ENCODE data around the gene ZNF692. TPM values are rescaled to one million over a fixed set of nuclear protein-coding genes. Genes with fewer than 3 reads are reported as not detected.

Gene ZNF692
- polyA plus RNA-seq, 1 experiment, result 19.5 TPM

DNA sequence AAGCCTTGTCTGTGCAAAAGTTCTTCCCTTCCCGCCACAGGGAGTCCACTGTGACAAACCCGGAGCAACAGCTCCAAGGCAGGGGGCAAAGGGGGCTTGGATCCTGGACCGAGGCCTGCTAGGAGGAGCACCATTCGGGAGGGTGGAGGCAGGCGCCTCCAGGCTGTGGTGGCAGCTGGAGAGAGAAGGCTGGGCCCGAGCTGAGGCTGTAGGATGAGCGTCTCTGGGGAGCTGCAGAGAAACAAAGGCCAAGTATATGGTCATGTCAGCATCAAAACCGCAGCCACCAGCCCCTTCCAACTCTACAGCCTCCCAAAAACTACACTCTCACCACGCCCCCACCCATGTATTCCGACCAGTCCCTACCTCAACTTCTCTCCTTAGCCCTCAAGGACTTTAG is 33.7 kb downstream of the ZNF692 start:
- no peaks in the 10 kb centered on the region for H3K27me3 ChIP-seq (ENCODE audit: control insufficient read depth, insufficient read depth, low read length)
- ChIA-PET POLR2A (no interaction called here), CTCF (interaction anchor here (1.0 to 1.2 kb wide), 3 partner anchors 17 to 54 kb away, joined by 3 to 4 read pairs (median 4); no protein-coding TSS in a partner anchor)
- H3K36me3 ChIP-seq (ENCODE audit: control insufficient read depth, insufficient read depth, low read length), result peaks cover 1% of the 10 kb centered on the region; the same call in 1 of the 2 replicates
- DNase-seq (ENCODE audit: low read depth), result no peak
- H3K4me3 ChIP-seq (ENCODE audit: low read depth, low read length), result peak overlapping the region; percentile 69
- TF ChIP-seq, protein P1, sequence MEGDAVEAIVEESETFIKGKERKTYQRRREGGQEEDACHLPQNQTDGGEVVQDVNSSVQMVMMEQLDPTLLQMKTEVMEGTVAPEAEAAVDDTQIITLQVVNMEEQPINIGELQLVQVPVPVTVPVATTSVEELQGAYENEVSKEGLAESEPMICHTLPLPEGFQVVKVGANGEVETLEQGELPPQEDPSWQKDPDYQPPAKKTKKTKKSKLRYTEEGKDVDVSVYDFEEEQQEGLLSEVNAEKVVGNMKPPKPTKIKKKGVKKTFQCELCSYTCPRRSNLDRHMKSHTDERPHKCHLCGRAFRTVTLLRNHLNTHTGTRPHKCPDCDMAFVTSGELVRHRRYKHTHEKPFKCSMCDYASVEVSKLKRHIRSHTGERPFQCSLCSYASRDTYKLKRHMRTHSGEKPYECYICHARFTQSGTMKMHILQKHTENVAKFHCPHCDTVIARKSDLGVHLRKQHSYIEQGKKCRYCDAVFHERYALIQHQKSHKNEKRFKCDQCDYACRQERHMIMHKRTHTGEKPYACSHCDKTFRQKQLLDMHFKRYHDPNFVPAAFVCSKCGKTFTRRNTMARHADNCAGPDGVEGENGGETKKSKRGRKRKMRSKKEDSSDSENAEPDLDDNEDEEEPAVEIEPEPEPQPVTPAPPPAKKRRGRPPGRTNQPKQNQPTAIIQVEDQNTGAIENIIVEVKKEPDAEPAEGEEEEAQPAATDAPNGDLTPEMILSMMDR (IDR thresholded peaks at IDR 0.05; ENCODE audit: insufficient read depth, low read depth, low read length), result no peak

DNA sequence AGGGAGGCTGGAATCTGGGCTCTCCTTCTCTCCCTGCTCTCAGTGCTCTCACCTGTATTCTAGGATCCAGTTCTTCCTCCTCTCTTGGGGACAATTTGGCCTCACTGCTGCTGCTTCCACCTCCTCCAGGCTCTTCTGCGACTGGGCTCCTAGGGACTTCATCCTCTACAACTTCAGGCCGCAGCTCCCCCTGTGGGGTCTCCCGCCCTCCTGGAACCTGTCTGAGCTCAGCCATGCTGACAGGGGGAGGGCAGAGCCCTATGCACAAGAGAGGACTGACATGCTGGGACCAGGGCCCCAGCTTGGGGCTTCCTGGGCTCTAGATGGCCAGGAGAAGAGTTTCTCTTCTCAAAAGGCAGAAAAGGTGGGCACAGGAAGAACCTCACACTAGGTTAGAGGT is 34.2 kb downstream of the ZNF692 start:
- ChIA-PET POLR2A (no interaction called here), CTCF (interaction anchor here (1.0 to 1.2 kb wide), 3 partner anchors 17 to 54 kb away, joined by 3 to 4 read pairs (median 4); no protein-coding TSS in a partner anchor)
- TF ChIP-seq, protein P1 (IDR thresholded peaks at IDR 0.05; ENCODE audit: insufficient read depth, low read depth, low read length), result no peak
- no peaks in the 10 kb centered on the region for H3K27me3 ChIP-seq (ENCODE audit: control insufficient read depth, insufficient read depth, low read length)
- H3K36me3 ChIP-seq (ENCODE audit: control insufficient read depth, insufficient read depth, low read length), result peaks cover 3% of the 10 kb centered on the region; the same call in 1 of the 2 replicates
- H3K4me3 ChIP-seq (ENCODE audit: low read depth, low read length), result peak overlapping the region; percentile 69
- no peak for DNase-seq (ENCODE audit: low read depth)

DNA sequence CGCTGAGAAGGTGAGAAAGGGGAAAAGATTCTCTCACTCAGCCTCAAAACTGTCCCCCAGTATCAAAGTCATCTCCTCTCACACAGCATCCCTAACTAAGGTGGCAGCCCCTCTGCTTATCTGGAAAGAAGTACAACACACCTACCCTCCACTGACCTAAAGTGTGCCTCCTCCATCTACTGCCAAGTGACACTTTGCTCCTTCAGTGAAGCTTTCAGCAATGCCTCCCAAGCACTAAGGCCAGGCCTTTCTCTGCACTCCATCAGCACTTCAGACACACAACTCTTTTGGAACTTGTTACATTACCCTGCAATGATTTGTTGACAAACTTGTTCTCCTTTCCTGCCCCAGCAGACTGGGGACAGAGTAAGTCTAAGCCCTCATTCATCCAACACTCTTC is 34.6 kb downstream of the ZNF692 start:
- POLR2A ChIA-PET, result no interaction called here
- Histone ChIP-seq H3K27me3 (ENCODE audit: control insufficient read depth, insufficient read depth, low read length) (no peaks in the 10 kb centered on the region), H3K36me3 (ENCODE audit: control insufficient read depth, insufficient read depth, low read length) (peaks cover 3% of the 10 kb centered on the region; the same call in 1 of the 2 replicates), H3K4me3 (ENCODE audit: low read depth, low read length) (no peak overlapping the region)
- CTCF ChIA-PET, result interaction anchor here (1.0 kb wide), 1 partner anchor 18 kb away, joined by 4 read pairs; no protein-coding TSS in a partner anchor
- DNase-seq (ENCODE audit: low read depth), result no peak
- TF ChIP-seq, protein P1 (IDR thresholded peaks at IDR 0.05; ENCODE audit: insufficient read depth, low read depth, low read length), result no peak

DNA sequence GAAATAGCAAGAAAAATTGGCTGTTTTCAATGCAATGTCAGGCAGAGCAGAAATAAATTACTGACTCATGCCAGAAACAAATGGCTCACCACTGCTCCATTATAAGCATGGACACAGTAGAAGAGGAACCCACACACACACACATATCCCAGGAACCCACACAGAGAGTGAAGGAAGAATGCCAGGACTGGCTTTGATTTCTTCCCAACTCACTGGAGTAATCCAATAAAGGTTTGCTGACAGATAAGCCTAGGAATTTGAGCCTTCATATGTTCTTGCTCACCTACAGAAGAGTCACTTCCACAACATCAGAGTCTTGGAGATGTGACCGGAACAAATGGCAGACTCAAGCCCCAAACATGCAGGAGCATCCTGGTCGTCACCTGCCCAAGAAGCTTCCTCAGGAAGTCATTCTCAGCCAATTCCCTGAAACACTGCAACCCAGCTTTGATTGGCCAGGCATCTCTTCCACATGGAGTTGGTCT is 35.3 kb downstream of the ZNF692 start:
- CTCF ChIA-PET, result interaction anchor here (0.6 kb wide), 1 partner anchor 101 kb away, joined by 3 read pairs; no protein-coding TSS in a partner anchor
- Histone ChIP-seq H3K27me3 (ENCODE audit: control insufficient read depth, insufficient read depth, low read length) (no peaks in the 10 kb centered on the region), H3K36me3 (ENCODE audit: control insufficient read depth, insufficient read depth, low read length) (peaks cover 5% of the 10 kb centered on the region), H3K4me3 (ENCODE audit: low read depth, low read length) (peak overlapping the region; percentile 30)
- TF ChIP-seq, protein P1 (IDR thresholded peaks at IDR 0.05; ENCODE audit: insufficient read depth, low read depth, low read length), result no peak
- peak; percentile 82 for DNase-seq (ENCODE audit: low read depth)
- POLR2A ChIA-PET, result interaction anchor here (0.7 kb wide), 1 partner anchor 11 kb away, joined by 3 read pairs; no protein-coding TSS in a partner anchor

DNA sequence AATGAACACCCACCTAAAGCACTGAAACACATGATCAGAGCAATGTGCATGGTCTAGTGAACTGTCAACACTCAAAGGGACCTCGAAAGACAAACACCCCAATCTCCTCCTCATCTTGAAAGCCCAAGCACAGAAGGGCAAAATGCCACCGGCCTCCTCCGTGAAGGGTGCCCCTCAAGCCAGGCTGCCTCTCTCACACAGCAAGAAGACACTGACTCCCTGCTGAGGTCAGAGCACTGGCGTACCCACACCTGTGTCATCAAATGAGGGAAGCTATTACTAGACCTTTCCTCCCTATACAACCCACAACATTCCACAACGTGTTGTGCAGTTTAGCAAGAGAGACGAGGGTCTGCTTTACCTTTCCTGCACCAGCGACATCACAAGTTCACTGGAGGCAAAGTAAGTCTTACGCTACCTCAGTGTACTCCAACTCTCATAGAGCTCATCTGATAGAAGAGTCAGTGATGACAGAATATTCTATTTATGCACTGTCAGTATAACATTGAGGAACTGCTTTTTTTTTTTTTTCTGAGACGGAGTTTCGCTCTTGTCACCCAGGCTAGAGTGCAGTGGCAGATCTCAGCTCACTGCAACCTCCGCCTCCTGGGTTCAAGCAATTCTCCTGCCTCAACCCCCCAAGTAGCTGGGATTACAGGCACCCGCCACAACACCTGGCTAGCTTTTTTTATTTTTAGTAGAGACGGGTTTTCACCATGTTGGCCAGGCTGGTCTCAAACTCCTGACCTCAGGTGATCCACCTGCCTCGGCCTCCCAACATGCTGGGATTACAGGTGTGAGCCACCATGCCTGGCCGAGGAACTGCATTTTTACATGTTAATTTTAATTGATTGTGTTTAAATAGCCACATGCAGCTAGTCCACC is 36.5 kb downstream of the ZNF692 start:
- Histone ChIP-seq H3K27me3 (ENCODE audit: control insufficient read depth, insufficient read depth, low read length) (no peaks in the 10 kb centered on the region), H3K4me3 (ENCODE audit: low read depth, low read length) (peak overlapping the region; percentile 30), H3K36me3 (ENCODE audit: control insufficient read depth, insufficient read depth, low read length) (peaks cover 8% of the 10 kb centered on the region)
- DNase-seq (ENCODE audit: low read depth), result no peak
- CTCF ChIA-PET, result interaction anchor here (0.6 to 1.0 kb wide), 2 partner anchors 11 to 102 kb away, joined by 3 to 5 read pairs; no protein-coding TSS in a partner anchor
- TF ChIP-seq, protein P1 (IDR thresholded peaks at IDR 0.05; ENCODE audit: insufficient read depth, low read depth, low read length), result no peak
- POLR2A ChIA-PET, result interaction anchor here (0.7 to 1.4 kb wide), 2 partner anchors 10 to 16 kb away, joined by 3 read pairs; partner anchors contain the start of gene ZNF672

Data from BJ (cell line).